AG09319 (cell line): ENCODE data around the gene CBLB.

ENCODE experiments used
- DNase-seq: peaks from one replicate; pipeline ENCODE4 v3.0.0-alpha.2; 2010; ENCODE audit warnings: low read depth; ENCODE audit errors: extremely low read depth
- TF ChIP-seq, protein P1 (sequence below): IDR thresholded peaks from 2 replicates; pipeline ENCODE4 v1.5.1; 2011; ENCODE audit warnings: low read depth, mild to moderate bottlenecking, inconsistent platforms, low read length, moderate library complexity

The CBLB gene

DNA sequence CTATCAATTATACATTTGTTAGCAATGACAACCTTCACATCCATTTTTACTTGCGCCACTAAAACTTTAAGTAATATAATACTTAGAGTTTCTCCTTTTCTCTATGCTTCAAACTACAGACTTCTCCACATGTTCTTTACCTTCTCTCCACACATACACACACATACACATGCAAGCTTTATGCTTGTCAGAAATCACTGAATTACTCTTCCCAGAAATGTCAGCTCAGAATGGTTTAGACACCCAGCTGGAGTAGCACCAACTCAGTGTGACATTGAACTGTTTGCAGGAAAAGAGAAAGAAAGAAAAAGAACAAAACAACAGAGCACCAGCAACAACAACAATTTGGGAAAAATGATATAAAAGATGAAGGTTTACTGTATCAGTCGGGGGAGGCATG, 20.9 kb downstream of the CBLB start:
- DNase-seq: no peak
- TF ChIP-seq, protein P1, sequence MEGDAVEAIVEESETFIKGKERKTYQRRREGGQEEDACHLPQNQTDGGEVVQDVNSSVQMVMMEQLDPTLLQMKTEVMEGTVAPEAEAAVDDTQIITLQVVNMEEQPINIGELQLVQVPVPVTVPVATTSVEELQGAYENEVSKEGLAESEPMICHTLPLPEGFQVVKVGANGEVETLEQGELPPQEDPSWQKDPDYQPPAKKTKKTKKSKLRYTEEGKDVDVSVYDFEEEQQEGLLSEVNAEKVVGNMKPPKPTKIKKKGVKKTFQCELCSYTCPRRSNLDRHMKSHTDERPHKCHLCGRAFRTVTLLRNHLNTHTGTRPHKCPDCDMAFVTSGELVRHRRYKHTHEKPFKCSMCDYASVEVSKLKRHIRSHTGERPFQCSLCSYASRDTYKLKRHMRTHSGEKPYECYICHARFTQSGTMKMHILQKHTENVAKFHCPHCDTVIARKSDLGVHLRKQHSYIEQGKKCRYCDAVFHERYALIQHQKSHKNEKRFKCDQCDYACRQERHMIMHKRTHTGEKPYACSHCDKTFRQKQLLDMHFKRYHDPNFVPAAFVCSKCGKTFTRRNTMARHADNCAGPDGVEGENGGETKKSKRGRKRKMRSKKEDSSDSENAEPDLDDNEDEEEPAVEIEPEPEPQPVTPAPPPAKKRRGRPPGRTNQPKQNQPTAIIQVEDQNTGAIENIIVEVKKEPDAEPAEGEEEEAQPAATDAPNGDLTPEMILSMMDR: no peak

- TF ChIP-seq, protein P1: no peak
Observed at GRCh38 chr3:105847452-105847851, 21.4 kb downstream of the CBLB start.

DNA sequence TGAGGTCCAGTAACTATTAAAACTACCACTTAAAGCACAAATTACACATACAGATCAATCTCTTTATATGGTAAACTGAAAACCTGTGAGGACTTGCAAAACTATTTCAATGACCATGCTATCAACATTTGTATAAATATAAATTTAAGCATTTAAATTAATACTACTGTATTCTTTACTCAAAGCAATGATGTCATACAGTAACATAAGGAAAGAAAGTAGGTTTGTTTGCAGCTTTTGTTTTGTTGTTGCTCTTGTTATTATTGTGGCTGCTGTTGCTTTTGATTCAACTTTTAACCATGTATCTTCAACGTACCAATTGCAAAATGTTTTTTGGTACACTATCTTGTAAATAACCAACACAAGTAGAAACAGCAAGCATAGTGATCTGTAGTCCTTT, 22.0 kb downstream of the CBLB start:
- TF ChIP-seq, protein P1: no peak
- DNase-seq: no peak

More at GRCh38 chr3:105847452-105847851, 21.4 kb downstream of the CBLB start:
- no peak for DNase-seq

- TF ChIP-seq, protein P1: no peak
- no peak for DNase-seq
Observed at GRCh38 chr3:105845488-105845887, 23.3 kb downstream of the CBLB start.

DNA sequence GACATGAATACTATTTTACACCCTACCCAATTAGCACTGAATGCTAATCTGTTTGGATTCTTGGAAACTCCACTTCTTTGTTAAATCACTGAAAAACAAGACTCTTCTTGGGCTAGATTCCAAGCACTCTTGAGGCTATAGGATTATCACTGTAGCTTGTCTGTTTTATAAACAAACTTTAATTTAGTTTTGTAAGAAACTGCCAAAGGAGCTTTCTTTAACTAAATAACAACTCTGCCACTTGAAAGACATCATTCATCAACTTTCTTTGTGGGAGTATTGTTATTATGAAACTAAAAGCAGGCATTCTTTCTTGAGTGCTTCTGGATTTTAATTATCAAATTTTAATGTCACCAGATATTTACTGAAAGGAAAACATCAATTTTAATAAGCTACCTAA, 24.1 kb downstream of the CBLB start:
- no peak for DNase-seq
- TF ChIP-seq, protein P1: no peak

GRCh38 chr3:105843994-105844393, 24.8 kb downstream of the CBLB start:
- TF ChIP-seq, protein P1: no peak
- no peak for DNase-seq

DNA sequence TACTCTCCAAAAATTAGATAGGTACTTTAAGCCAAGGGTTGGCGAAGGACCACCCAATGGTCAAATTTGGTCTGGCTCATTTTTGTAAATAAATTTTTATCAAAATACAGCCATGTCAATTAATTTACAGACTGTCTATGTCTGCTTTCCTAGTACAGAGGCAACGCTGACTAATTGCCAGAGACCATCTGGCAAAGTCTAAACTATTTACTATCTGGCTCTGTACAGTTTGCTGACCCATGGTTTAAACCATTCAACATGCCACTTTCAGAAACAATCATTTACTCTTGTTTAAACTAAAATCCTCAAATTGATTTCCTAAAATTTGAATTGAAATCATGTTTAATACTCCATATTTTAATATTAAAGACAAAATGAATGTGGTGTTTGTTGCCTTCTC, 25.9 kb downstream of the CBLB start:
- TF ChIP-seq, protein P1: no peak
- DNase-seq: no peak

GRCh38 chr3:105842449-105842848, 26.4 kb downstream of the CBLB start:
- no peak for DNase-seq
- TF ChIP-seq, protein P1: no peak
